Measurements from ENCODE around the gene C20orf96.
A peak's percentile ranks its signal among the peaks of the same experiment; 100 is the strongest.
"Not testable (repeated sequence)": the region's sequence is repeated elsewhere in the genome, so short reads cannot be mapped to it uniquely, and the experiment has no call there.

Gene C20orf96

DNA sequence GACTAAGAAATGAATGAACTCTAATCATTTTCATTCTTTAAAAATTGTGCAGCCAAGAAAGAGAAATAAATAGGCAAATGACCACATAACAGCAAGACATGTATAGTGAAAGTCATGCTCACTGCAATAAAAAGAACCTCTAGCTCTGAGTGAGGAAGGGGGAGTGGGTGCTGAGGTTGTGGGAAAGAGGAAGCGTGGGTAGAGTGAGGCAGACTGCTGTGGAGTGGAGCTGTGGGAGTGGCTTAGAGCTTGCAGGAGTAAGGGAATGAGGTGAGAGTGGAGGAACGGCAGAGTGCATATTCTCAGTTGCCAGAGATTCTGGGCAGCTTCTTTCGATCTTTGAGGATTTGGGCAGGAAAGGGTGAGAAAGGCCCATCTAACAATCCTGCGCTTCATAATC is 53.1 kb downstream of the C20orf96 start:
- DNase-seq (ENCODE audit: low read depth) = peak; percentile 11

DNA sequence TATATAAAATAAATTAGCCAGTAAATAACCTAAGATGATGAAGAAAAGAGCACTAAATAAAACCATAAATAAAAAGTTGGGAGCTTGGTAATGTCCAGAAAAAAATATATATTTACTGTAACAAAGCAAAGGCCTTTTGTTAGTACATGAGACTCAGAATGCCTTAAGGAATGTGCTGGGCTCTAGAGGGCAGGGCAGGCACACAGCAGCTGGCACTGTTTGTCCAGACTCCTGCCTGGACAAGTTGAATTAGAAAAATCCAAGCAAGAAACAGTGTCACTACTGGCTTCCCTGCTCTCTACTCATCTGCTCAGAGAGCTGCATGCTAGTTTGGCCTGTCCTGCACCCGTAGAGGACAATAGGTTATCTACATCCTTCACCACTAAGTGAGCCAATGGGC is 54.7 kb downstream of the C20orf96 start:
- DNase-seq (ENCODE audit: low read depth) = no peak

DNA sequence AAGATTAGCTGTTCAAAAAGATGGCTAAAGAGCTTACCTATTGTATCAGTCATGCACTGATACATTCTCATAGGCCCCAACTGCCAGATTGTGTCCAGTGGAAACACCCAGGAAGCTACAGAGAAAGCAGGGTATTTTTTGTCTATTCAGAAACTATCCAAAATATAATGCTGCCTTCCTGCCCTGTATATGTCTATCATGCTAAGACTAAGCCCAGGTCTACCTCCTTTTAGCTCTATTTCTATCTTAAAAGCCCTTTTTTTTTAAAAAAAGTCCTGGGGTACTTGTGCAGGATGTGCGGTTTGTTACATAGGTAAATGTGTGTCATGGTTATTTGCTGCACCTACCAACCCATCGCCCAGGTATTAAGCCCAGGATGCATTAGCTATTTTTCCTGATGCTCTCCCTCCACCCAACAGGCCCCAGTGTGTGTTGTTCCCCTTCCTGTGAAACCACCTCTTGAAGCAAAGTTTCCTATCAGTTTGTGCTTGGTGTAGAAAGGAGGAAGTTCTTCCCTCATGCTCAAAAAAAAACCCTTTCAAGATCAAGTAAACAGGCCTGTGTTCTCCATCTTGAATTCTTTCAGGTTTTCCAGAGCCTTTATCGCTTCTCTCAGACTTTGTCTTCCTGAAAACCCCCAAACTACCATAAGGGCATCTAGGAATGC is 63.0 kb downstream of the C20orf96 start:
- no peak for DNase-seq (ENCODE audit: low read depth)

DNA sequence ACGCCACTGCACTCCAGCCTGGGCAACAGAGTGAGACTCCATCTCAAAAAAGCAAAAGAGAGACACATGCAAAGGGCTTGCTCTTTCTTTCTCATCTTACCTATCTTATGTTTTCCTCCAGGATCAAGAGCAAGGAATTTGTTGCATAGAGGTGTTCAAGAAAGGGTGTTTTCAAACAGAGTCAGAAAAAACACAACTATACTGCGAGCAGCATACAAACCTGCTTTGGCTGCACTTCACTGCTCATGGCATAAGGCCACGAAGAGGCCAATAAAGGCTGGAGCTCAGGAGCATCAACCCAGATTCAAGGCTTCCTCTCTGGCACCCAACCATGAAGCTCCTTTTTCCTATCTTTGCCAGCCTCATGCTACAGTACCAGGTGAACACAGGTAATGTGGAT is 63.6 kb downstream of the C20orf96 start, which contains the start of gene DEFB129:
TSS of gene DEFB129 (plus strand) at position 301 of the 400 bp plus-strand sequence. CDS start at position 332, 31 bp downstream.
- no peak for DNase-seq (ENCODE audit: low read depth)

DNA sequence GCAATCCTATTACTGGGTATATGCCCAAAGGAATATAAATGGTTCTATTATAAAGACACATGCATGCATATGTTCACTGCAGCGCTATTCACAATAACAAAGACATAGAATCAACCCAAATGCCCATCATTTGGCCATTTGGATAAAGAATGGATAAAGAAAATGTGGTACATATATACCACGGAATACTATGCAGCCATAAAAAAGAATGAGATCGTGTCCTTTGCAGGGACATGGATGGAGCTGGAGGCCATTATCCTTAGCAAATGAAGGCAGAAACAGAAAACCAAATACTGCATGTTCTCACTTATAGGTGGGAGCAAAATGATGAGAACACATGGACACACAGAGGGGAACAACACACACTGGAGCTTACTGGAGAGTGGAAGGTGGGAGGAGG is 64.7 kb downstream of the C20orf96 start:
- not testable (repeated sequence) for DNase-seq (ENCODE audit: low read depth)

GRCh38 chr20:221258-221830 is 69.2 kb downstream of the C20orf96 start:
- DNase-seq (ENCODE audit: low read depth) = no peak

All from activated T-cell treated with anti-CD3 and anti-CD28 coated beads for 48 hours (primary cell).